VCaP (cell line): ENCODE measurements around the gene CFB.

Experiments
- H3K27ac ChIP-seq: fragments of 450-650 bp; 2 replicates; pipeline ENCODE4 v1.5.1; 2017
- TF ChIP-seq, protein P1 (sequence below): fragments of 450-650 bp; conservative IDR thresholded peaks from 2 replicates; pipeline ENCODE4 v1.5.1; 2017; ENCODE audit warnings: mild to moderate bottlenecking, moderate library complexity

Gene CFB

DNA sequence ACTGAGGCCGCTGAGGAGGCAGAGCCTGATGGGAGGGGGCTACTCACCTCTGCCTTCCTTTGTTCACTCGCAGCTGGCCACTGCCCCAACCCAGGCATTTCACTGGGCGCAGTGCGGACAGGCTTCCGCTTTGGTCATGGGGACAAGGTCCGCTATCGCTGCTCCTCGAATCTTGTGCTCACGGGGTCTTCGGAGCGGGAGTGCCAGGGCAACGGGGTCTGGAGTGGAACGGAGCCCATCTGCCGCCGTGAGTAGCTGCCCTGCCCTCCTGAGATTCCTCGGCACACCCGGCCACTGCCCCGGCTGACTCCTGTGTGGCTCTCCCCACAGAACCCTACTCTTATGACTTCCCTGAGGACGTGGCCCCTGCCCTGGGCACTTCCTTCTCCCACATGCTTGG is 12.4 kb upstream of the CFB start:
- TF ChIP-seq, protein P1, sequence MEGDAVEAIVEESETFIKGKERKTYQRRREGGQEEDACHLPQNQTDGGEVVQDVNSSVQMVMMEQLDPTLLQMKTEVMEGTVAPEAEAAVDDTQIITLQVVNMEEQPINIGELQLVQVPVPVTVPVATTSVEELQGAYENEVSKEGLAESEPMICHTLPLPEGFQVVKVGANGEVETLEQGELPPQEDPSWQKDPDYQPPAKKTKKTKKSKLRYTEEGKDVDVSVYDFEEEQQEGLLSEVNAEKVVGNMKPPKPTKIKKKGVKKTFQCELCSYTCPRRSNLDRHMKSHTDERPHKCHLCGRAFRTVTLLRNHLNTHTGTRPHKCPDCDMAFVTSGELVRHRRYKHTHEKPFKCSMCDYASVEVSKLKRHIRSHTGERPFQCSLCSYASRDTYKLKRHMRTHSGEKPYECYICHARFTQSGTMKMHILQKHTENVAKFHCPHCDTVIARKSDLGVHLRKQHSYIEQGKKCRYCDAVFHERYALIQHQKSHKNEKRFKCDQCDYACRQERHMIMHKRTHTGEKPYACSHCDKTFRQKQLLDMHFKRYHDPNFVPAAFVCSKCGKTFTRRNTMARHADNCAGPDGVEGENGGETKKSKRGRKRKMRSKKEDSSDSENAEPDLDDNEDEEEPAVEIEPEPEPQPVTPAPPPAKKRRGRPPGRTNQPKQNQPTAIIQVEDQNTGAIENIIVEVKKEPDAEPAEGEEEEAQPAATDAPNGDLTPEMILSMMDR = no peak
- H3K27ac ChIP-seq = no peak overlapping the region

DNA sequence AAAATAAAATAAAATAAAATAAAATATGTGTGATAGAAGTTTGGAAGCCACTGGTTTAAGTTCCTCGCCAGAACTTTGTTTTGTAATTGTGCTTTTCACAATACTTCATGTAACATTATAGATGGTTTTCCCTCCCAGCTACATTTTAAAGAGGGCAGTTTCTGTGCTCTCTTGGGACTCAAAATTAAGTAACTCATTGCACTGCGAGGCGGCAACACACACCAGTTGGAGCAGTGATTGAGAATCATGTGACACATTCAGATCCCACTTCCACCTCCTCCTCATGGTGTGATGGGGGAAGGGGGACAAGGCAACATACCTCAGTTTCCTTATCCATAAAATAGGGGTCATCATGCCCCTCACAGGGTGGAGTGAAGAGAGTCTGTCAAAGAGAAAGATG is 10.9 kb upstream of the CFB start:
- no peak overlapping the region for H3K27ac ChIP-seq
- TF ChIP-seq, protein P1 = no peak

DNA sequence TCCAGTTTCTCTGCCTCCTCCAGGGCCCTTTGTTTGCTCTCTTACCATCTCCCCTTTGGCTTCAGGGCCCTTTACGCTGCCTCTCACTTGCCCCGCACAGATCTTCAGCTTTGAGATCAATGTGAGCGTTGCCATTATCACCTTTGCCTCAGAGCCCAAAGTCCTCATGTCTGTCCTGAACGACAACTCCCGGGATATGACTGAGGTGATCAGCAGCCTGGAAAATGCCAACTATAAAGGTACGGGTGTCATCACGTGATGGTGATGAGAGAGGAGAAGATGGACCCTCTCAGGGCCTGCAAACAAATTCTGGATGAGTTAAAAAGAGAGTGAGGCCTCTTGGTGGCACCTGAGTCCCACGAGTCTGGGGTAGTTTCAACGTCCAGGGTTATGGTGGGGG is 10.1 kb upstream of the CFB start:
- H3K27ac ChIP-seq = no peak overlapping the region
- TF ChIP-seq, protein P1 = no peak

DNA sequence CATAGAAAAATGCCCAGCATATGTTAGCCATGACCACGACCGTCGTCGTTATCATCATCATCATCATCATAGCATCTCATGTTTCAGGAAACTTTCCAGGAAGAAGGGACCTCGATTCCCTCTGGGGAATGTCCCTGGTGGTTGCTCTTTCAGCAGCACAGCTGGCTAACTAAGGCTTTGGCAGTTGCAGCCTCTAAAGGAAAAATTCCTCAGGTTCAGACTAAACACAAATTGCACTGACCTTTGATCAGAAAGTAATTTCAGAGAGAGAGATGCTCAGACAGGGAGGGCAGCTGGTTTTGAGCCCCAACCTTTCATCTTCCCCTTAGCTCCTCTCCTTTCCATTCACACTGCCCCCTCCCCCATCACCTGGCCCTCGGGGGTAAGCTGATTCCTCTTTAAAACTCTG is 5.6 kb upstream of the CFB start:
- TF ChIP-seq, protein P1 = no peak
- no peak overlapping the region for H3K27ac ChIP-seq

DNA sequence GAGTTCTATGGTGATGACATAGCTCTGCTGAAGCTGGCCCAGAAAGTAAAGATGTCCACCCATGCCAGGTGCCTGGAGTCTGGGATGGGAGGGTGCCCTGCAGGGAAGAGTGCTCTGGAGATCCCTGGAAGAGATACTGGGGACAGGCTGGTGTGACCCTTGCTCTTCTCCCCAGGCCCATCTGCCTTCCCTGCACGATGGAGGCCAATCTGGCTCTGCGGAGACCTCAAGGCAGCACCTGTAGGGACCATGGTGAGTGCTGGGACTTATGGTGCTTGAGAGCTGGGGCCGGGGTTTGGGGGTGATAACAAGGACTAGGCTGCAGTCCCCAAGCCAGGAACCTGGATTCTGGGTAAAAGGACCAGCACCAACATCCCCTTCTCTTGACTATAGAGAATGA is 2.2 kb upstream of the CFB start:
- TF ChIP-seq, protein P1 = no peak

DNA sequence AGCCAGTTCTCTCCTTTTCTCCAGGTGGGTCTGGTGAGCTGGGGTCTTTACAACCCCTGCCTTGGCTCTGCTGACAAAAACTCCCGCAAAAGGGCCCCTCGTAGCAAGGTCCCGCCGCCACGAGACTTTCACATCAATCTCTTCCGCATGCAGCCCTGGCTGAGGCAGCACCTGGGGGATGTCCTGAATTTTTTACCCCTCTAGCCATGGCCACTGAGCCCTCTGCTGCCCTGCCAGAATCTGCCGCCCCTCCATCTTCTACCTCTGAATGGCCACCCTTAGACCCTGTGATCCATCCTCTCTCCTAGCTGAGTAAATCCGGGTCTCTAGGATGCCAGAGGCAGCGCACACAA is 765 bp upstream of the CFB start:
- no peak overlapping the region for H3K27ac ChIP-seq
- TF ChIP-seq, protein P1 = no peak

More for the DNA sequence above, 2.2 kb upstream of the CFB start:
- H3K27ac ChIP-seq = no peak overlapping the region

DNA sequence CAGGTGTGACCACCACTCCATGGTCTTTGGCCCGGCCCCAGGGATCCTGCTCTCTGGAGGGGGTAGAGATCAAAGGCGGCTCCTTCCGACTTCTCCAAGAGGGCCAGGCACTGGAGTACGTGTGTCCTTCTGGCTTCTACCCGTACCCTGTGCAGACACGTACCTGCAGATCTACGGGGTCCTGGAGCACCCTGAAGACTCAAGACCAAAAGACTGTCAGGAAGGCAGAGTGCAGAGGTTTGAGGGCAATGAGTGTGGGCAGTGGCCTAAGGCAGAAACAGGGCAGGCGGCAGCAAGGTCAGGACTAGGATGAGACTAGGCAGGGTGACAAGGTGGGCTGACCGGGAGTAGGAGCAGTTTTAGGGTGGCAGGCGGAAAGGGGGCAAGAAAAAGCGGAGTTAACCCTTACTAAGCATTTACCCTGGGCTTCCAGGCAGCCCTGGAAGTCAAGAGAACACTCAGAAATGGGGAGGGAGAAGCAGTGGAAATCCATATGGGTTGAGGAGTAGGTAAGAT is 533 bp downstream of the CFB start:
- no peak overlapping the region for H3K27ac ChIP-seq
- TF ChIP-seq, protein P1 = no peak
